NCI-H2171 treated with DMSO at 0.1 percent for 48 hours (cell line): ENCODE measurements around the gene ADCYAP1R1.
A peak's percentile ranks its signal among the peaks of the same experiment; 100 is the strongest.
"Not testable (repeated sequence)": the region's sequence is repeated elsewhere in the genome, so short reads cannot be mapped to it uniquely, and the experiment has no call there.

Source experiments
- DNase-seq: peaks from one replicate; lab custom pipeline; 2025; lab: John Stamatoyannopoulos, UW

ADCYAP1R1 gene

DNA sequence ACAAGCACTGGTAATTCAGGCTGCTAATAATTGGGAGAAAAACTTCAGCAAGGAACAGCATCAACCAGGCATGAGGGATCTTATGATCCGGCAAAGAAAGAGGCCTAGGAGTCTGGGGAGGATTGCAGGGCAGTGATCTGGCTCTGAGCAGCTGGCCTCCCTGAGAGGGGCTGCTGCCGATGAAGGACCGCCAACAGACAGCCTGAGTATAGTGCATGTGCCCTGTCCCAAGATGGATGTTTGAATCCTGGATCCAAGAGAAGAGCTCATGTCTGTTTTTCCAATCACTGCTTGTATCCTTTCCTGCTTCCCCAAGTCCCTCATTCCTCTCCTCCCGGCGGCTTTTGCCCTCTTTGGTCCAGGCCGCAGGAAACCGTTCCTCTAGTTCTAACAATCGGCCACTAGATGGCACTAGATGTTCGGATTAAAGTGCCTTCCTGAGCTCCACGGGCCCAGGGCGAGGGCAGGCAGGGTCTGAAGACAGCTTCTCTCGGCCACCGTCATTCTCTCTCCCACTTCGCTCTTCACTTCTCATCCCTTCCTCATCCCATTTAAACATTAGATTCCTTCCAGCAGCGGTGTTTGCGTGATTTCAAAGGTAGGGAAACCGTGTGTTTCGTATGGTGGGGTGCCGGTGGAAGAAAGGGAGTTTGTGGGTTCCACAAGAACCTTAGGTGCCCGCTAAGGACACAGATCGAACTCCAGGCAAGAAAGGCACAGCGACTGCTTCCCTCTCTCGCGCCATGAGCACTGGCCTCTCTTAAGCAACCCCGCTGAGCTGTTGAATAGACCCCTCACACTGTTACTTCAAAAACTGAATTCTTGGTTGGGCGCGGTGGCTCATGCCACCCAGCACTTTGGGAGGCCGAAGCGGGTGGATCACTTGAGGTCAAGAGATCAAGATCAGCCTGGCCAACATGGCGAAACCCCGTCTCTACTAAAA is 82.4 kb downstream of the ADCYAP1R1 start:
- DNase-seq, result peak; percentile 89

DNA sequence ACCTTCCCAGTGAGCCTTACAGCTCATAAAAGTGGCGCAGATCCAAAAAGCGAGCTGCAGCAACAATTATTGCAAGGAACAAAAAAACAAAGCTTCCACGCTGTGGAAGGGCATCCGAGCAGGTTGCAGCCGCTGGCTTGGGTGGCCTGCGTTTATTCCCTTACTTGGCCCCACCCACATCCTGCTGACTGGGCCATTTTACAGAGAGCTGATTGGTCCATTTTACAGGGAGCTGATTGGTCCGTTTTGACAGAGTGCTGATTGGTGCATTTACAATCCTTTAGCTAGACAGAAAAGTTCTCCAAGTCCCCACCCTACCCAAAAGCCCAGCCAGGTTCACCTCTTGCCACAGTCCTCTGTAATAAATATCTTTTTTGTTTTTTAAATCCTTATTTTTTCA is 85.1 kb downstream of the ADCYAP1R1 start:
- DNase-seq, result no peak

DNA sequence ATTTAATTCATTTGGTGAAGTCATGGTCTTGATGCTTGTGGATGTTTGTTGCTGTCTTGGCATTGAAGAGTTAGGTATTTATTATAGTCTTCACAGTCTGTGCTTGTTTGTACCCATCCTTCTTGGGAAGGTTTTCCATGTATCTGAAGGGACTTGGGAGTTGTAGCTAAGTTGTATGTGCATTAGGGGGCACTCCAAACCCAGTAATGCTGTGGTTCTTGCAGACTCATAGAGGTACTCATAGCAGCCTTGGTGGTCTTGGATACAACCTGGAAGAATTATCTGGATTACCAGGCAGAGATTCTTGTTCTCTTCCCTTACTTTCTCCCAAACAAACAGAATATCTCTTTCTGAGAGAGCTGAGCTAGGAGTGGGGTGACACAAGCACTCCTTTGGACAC is 93.2 kb downstream of the ADCYAP1R1 start:
- peak; percentile 48 for DNase-seq

DNA sequence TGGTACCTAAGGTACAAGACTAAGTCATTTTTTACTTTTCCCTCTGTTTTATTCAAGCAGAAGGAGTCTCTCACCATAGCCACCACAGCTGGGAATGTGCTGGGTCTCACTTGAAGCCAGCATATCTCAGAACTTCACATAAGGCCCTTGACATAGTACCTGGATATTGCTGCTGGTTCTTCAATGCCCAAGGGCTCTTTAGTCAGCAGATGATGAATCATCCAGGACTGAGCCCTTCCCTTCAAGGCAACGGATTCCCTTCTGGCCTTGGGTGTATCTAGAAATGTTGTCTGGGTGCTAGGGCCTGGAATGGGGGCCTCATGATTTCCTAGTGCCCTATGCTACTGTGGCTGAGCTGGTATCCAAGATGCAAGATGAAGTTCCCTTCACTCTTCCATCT is 93.9 kb downstream of the ADCYAP1R1 start:
- no peak for DNase-seq

DNA sequence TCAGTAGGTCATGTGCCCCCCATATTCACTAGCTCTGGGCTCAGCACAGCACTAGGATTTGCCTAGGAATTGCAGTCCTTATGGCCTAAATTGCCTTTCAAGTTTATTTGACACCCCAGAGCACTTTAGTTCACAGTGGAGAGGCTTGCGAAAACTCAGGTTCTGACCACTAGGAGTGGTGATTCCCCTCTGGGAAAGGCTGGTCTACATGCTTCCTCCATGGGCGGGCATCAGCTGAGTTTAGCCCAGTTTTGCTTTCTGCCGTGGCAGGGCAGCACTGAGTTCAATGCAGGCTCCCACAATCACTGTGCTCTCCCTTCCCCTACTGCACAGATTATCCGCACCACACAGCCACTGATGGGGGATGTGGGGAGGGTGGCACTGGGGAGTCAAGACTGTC is 94.4 kb downstream of the ADCYAP1R1 start:
- no peak for DNase-seq

DNA sequence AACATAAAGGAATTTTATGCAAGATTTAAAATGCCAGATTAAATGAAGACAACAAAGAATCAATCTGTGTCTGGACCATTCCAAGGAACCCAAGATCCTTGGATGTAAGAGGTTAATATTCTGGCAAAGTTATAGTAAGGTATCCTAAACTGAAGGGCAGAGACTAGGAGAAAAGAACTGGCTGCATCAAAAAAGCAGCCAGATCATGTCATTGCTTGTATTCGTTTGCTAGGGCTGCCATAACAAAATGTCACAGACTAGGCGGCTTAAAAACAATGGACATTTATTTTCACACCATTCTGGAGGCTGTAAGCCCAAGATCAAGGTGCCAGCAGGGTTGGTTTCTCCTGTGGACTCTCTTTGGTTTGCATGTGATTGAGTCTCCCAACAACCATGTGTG is 99.7 kb downstream of the ADCYAP1R1 start:
- DNase-seq, result no peak

DNA sequence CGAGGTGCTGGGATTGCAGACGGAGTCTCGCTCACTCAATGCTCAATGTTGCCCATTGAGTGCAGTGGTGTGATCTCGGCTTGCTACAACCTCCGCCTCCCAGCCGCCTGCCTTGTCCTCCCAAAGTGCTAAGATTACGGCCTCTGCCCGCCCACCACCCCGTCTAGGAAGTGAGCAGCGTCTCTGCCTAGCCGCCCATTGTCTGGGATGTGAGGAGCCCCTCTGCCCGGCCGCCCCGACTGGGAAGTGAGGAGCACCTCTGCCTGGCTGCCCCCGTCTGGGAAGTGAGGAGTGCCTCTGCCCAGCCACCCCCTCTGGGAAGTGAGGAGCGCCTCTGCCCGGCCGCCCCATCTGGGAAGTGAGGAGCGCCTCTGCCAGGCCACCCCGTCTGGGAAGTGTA is 101.2 kb downstream of the ADCYAP1R1 start:
- DNase-seq, result not testable (repeated sequence)

DNA sequence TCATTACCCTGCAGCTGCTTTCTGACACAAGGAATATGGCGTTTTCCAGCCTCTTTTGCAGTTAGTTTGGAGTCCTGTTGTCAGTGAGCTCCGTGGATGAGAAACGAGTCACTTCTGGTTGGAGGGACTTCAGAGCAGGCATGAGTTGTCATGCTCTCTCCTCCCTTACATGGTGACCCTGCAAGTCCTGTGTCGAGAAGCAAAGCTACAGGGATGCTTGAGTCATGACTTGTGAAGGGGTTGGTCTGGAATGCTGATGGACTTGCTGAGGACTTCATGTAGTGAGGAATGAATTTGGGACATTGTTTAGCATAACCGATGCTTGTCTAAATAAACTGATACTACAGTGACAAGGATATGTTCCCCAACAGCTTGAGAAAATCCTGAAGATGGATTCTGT is 108.8 kb downstream of the ADCYAP1R1 start:
- DNase-seq, result no peak
